ENCODE results near the gene CAMK2A. TPM values are rescaled to one million over a fixed set of nuclear protein-coding genes. Genes with fewer than 3 reads are reported as not detected.

Gene CAMK2A
- total and polyA plus RNA-seq, 4 donors, result under 0.01 TPM; not detected in 3

- Histone ChIP-seq H3K9ac (ENCODE audit: low read depth in 1 of 2, low read length in 2 of 2) (no peak overlapping the region), H3K9me3 (ENCODE audit: control insufficient read depth in 4 of 4, low read length in 3 of 4) (no peaks in the 10 kb centered on the region), H3K4me1 (ENCODE audit: control insufficient read depth in 4 of 4, insufficient read depth in 4 of 4, low read length in 3 of 4) (no peaks in the 10 kb centered on the region), H3K36me3 (ENCODE audit: control insufficient read depth in 4 of 4, insufficient read depth in 3 of 4, low read depth in 1 of 4, low read length in 3 of 4) (no peaks in the 10 kb centered on the region), H3K27ac (ENCODE audit: low read depth in 1 of 2, low read length in 2 of 2) (no peak overlapping the region), H3K4me3 (ENCODE audit: low read depth in 1 of 3, low read length in 3 of 3) (no peak overlapping the region), H3K27me3 (ENCODE audit: control insufficient read depth in 4 of 4, insufficient read depth in 4 of 4, low read length in 3 of 4) (no peaks in the 10 kb centered on the region)
- DNase-seq (ENCODE audit: low spot score), result no peak
- TF ChIP-seq GABPA (IDR thresholded peaks at IDR 0.05 in 1 of 2, conservative IDR thresholded peaks at IDR 0.05 in 1 of 2), result no peak
- TF ChIP-seq SP1 (IDR thresholded peaks at IDR 0.05), result no peak
- no peak for TF ChIP-seq RAD21 (IDR thresholded peaks at IDR 0.05)
- no peak for TF ChIP-seq RXRA (IDR thresholded peaks at IDR 0.05)
- no peak for TF ChIP-seq ZBTB33 (IDR thresholded peaks at IDR 0.05)
- TF ChIP-seq FOXA2 (IDR thresholded peaks at IDR 0.05), result no peak
- no peak for TF ChIP-seq HNF4A (conservative IDR thresholded peaks at IDR 0.05)
- TF ChIP-seq YY1 (IDR thresholded peaks at IDR 0.05), result no peak
- TF ChIP-seq EGR1 (IDR thresholded peaks at IDR 0.05; ENCODE audit: low read depth in 2 of 2), result no peak
- no peak for TF ChIP-seq TAF1 (conservative IDR thresholded peaks at IDR 0.05)
- no peak for TF ChIP-seq NR2F2 (IDR thresholded peaks at IDR 0.05)
- TF ChIP-seq ATF3 (IDR thresholded peaks at IDR 0.05), result no peak
- TF ChIP-seq HNF4G (IDR thresholded peaks at IDR 0.05), result no peak
- TF ChIP-seq CTCF (IDR thresholded peaks at IDR 0.05; ENCODE audit: low read depth, low read length, missing input control), result no peak
- 92% methylated on average over 6 of the region's 6 CpGs for WGBS
These were observed 76.0 kb downstream of the CAMK2A start for GRCh38 chr5:150213530-150213929.

GRCh38 chr5:150211156-150212030 is 78.2 kb downstream of the CAMK2A start:
- H3K9me3 ChIP-seq (ENCODE audit: control insufficient read depth in 4 of 4, low read length in 3 of 4), result no peaks in the 10 kb centered on the region
- no peaks in the 10 kb centered on the region for H3K36me3 ChIP-seq (ENCODE audit: control insufficient read depth in 4 of 4, insufficient read depth in 3 of 4, low read depth in 1 of 4, low read length in 3 of 4)
- H3K27ac ChIP-seq (ENCODE audit: low read depth in 1 of 2, low read length in 2 of 2), result no peak overlapping the region
- 89% methylated on average over 15 of the region's 15 CpGs for WGBS
- no peak for TF ChIP-seq FOXA2 (IDR thresholded peaks at IDR 0.05)
- TF ChIP-seq MAX (IDR thresholded peaks at IDR 0.05), result no peak
- TF ChIP-seq SP1 (IDR thresholded peaks at IDR 0.05), result no peak
- TF ChIP-seq RXRA (IDR thresholded peaks at IDR 0.05), result no peak
- TF ChIP-seq JUND (IDR thresholded peaks at IDR 0.05), result no peak
- no peak for TF ChIP-seq ZBTB33 (IDR thresholded peaks at IDR 0.05)
- no peak for TF ChIP-seq CTCF (IDR thresholded peaks at IDR 0.05; ENCODE audit: low read depth, low read length, missing input control)
- TF ChIP-seq NR2F2 (IDR thresholded peaks at IDR 0.05), result no peak
- TF ChIP-seq EGR1 (IDR thresholded peaks at IDR 0.05; ENCODE audit: low read depth in 2 of 2), result no peak
- no peak for TF ChIP-seq TAF1 (conservative IDR thresholded peaks at IDR 0.05)
- TF ChIP-seq GABPA (IDR thresholded peaks at IDR 0.05 in 1 of 2, conservative IDR thresholded peaks at IDR 0.05 in 1 of 2), result no peak
- TF ChIP-seq HNF4A (conservative IDR thresholded peaks at IDR 0.05), result no peak
- no peak for TF ChIP-seq YY1 (IDR thresholded peaks at IDR 0.05)
- no peaks in the 10 kb centered on the region for H3K4me1 ChIP-seq (ENCODE audit: control insufficient read depth in 4 of 4, insufficient read depth in 4 of 4, low read length in 3 of 4)
- no peak overlapping the region for H3K9ac ChIP-seq (ENCODE audit: low read depth in 1 of 2, low read length in 2 of 2)
- H3K4me3 ChIP-seq (ENCODE audit: low read depth in 1 of 3, low read length in 3 of 3), result no peak overlapping the region
- no peaks in the 10 kb centered on the region for H3K27me3 ChIP-seq (ENCODE audit: control insufficient read depth in 4 of 4, insufficient read depth in 4 of 4, low read length in 3 of 4)
- DNase-seq (ENCODE audit: low spot score), result no peak
